HepG2 (cell line): ENCODE data around the gene ATF6.

Source experiments
- CHD4 ChIP-seq: fragments of 200-600 bp; sonication (generic); IDR thresholded peaks from 2 replicates; pipeline ENCODE4 v1.7.0; 2017; ENCODE audit warnings: mild to moderate bottlenecking, low read length, borderline replicate concordance
- CTCF ChIP-seq: sonication (generic); formaldehyde crosslinking; IDR thresholded peaks from 2 replicates; pipeline ENCODE4 v1.5.0; 2020; ENCODE audit warnings: mild to moderate bottlenecking, missing genetic modification reagents, moderate library complexity
- EZH2 ChIP-seq: conservative IDR thresholded peaks from 2 replicates; pipeline ENCODE4 v1.6.1; 2012; ENCODE audit warnings: mild to moderate bottlenecking, low read depth, low read length, moderate library complexity
- KDM1A ChIP-seq: IDR thresholded peaks from 2 replicates; pipeline ENCODE4 v1.6.1; 2016; ENCODE audit warnings: missing compliant biosample characterization
- SP1 ChIP-seq, 2 experiments: fragments of 450-650 bp in 1 of 2; sonication (generic) in 1 of 2; formaldehyde crosslinking in 1 of 2; IDR thresholded peaks; 2 replicates each; pipeline versions ENCODE4 v1.4.0 to v1.6.1; 2016 to 2020; ENCODE audit warnings: missing genetic modification reagents in 1 of 2
- SP5 ChIP-seq: IDR thresholded peaks from 2 replicates; pipeline ENCODE4 v1.6.1; 2016; ENCODE audit warnings: low read depth, borderline replicate concordance
- ZNF234 ChIP-seq: sonication (generic); formaldehyde crosslinking; conservative IDR thresholded peaks from 2 replicates; pipeline ENCODE4 v1.5.1; 2020; ENCODE audit warnings: mild to moderate bottlenecking, missing genetic modification reagents
- ZNF317 ChIP-seq: sonication (generic); formaldehyde crosslinking; IDR thresholded peaks from 2 replicates; pipeline ENCODE4 v1.5.0; 2020; ENCODE audit warnings: mild to moderate bottlenecking, missing genetic modification reagents
- ZNF558 ChIP-seq: sonication (generic); formaldehyde crosslinking; IDR thresholded peaks from 2 replicates; pipeline ENCODE4 v1.9.0; 2022; ENCODE audit warnings: mild to moderate bottlenecking, missing genetic modification reagents, borderline replicate concordance

- TF ChIP-seq CTCF (CRISPR knock-in tag) (no peak), EZH2 (no peak), ZNF317 (CRISPR knock-in tag) (no peak), SP1 (IDR thresholded peaks at IDR 0.05) (no peak), SP1 (CRISPR knock-in tag; IDR thresholded peaks at IDR 0.05) (no peak), CHD4 (no peak), ZNF558 (no peak), SP5 (no peak), KDM1A (no peak), ZNF234 (CRISPR knock-in tag) (no peak)
These were observed 47.4 kb upstream of the ATF6 start for GRCh38 chr1:161718559-161719324.
